ENCODE results near the gene JAG2.

JAG2 gene

DNA sequence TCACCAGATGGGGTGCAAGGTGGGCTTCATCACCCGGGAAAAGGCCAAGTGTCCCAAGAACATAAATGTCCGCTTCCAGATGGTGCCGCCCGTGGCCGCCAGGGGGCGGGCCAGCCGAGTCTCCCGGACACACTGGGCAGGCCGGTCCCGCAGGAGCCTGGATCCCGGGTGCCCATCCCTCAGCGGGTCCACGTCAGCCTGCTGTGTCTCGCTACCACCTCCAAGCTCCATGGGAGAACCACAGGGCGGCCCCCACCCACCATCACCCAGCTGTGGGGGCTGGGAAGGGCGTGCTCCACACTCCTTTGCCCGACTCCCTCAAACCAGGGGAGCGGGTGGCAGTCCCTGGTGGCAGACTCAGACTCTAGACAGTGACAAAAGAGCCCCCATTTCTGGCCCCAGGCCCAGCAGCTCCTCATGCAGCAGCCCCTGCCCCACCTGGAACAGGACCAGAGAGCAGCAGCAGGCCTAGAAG, 34.5 kb upstream of the JAG2 start:
- DNase-seq = peak; percentile 64

DNA sequence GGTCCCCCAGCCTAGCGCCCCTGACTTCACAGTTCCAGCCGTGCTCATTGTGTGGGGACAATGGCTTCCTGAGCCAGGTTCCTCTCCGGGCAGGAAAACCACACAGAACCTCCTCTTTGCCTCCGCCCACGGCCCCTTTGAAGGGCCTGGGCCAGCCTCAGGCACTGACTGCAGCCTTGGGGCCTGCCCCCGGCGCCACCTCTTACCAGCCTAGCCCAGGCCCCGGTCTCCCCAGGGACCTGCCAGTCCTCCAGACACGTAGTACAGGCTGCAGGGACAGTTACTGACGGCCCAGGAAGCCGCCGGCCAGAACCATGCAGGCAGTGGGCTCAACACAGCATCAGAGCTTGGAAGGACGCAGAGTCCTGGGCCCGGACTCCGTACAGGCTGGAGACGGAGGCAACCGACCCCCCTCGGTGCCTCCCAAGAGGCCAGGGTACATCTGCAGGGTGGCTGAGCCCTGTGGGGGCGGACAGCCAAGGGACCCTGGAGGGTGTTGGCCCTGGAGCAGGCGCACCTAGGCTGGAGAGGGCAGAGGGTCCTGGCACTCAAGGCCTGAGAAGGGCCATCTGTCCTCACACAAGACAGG, 33.4 kb upstream of the JAG2 start:
- DNase-seq = no peak

DNA sequence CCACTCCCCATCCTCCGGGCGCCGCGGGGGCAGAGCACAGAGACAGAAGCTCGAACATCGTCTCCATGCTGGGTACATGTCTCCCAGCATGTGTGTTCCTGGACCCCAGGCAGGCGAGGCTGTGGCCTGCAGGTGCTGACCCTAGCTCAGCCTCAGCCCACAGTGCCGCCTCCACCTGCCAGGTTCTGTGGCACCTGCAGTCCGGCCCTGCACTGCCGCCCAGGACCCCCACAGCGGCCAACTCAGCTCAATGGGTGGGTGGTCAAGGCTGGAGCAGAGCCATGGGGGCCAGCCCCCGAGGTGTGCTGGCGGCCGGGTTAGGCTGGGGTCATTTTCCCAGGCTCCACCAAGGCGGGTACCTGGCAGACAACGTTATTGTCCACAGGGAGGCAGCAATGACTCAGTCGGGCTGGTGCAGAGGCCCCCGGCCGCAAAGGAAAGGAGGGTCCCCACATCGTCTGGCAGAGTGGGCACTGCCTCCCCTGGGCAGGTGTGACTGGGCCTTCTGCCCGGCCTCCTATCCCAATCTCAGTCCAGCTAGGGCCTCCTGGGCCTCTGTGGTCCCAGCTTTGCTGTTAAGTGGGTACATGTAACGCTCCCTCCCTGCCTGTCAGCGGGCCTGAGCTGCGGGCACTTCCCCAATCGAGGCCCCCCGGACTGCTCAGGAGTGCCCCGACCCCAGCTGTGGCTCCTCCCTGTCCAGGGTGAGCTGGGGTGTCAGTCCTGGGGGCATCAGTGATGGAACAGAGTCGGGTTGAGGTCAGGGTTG, 32.8 kb upstream of the JAG2 start:
- DNase-seq = no peak

DNA sequence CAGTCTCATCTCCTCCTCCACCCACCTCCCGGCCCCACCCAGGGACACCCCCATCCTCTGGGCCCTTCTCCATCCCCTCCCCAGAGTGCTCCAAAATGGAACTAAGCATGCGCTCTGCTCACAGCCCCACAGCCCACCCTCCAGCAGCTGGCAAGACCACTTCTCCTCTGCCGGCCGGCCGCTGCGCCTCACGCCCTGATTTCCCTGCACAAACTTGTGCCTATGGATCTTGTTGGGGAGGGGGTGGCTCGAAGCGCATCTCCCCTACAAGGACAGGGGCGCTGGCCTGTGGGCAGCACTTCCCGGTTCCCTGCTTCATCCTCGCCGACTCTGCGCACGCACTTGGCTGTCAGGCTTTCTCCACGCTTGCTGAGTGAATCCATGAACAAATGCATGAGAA, 32.1 kb upstream of the JAG2 start:
- no peak for DNase-seq

DNA sequence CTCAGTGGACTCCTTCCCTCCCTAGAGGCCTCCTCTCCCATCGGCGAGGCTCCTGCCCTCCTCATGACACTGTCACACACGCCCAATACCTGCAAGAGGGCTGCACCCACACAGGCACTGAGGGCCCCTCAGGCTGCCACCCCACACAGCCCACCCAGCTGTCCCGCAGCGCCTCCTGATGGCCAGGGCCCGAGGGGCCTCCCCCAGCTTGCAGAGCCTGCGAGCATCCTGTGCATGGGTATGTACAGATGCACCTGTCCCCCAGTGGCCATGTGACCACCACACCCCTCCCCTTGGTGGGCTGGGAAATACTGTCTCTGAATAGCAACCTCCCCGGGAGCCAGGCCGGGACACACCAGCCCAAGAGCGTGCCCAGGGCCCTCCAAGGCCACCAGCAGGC, 31.5 kb upstream of the JAG2 start:
- DNase-seq = no peak

DNA sequence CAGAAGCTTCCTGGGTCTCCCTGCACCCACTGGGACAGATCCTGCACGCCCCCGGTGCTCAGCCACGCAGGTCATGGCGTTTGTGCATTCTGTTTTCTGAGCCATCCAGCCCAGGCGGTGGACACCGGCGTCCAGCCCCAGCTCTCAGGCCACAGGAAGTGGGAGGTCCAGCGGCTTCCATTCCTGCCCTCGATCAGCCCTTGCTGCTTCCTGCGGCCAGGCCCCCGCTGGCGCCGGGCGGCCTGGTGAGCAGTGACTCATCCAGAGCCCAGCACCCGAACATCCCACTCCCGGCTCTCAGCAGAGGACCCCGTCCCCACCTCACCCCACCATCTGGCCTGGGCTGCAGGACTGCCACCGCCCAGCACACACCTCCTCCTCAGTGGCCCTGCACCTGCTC, 30.5 kb upstream of the JAG2 start:
- no peak for DNase-seq

DNA sequence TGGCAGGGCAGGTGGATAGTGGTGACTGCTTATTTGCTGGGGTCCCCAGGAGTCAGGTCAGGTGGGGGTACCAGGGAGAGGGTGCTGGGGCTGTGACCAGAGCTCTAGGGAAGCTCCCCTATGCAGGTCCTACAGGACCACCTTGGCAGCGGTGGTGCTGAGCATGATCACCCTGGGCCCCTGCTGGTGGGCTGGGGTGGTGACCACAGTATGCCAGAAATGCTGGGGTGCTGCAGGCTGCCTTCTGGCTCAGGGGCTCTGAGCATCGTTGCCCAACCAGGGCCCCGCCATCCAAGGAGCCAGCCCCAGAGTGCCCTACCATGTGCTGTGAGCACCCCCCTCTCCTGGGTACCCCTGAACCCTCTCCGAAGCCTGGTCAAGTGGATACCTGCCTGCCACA, 30.0 kb upstream of the JAG2 start:
- no peak for DNase-seq

DNA sequence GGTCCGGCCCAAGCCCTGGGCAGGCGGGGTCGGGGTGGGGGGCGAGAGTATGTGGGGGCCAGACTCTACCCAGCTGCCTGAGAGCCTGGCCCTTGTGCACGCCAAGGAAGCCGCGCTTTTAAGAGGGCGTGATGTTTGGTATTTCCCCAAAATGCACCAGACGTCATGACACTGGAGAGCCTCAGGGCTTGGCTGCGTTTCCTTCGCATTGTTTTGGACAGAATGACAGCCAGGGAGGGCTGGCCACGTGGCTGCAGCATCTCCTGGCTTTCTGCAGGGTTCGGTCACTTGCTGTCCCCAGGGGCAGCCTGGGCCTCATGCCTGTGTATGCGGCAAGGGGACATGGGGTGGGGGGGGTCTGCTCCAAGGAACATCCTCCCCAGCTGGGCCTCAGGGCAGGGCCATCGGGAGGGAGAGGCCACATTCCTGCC, 28.6 kb upstream of the JAG2 start:
- DNase-seq = no peak

DNA sequence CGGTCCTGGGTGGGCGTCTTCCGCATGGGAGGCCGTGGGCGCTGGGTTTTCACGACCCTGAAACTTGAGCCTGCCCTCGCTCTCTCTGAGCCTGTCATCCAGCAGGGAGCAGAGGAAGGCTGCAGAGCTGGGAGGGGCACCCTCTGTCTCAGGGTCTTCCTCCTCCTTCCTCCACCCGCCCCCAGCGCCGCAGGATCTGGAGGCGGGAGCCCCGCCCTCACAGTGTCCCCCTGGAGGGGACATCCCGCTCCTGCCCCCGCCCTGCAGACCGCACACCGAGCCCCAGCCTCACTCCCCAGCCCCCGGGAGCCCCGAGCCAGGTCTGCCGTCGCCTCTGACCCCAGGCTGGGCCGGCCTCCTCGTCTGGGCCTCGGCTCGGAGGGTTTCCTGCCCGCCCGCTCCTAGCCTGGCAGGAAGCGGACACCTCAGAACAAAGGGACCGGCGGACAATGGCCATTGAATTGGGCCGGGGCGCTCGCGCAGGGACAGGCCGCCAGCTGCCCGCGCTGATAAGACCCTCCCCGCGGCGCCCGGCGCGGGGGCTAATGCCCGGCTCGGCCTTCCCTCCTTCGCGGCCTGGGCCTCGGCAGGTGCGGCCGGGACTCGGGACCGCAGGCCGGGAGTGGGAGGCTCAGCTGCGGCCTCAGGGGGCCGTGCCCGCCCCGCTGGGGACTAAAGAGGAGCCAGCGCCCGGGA, 27.8 kb upstream of the JAG2 start:
- DNase-seq = no peak

DNA sequence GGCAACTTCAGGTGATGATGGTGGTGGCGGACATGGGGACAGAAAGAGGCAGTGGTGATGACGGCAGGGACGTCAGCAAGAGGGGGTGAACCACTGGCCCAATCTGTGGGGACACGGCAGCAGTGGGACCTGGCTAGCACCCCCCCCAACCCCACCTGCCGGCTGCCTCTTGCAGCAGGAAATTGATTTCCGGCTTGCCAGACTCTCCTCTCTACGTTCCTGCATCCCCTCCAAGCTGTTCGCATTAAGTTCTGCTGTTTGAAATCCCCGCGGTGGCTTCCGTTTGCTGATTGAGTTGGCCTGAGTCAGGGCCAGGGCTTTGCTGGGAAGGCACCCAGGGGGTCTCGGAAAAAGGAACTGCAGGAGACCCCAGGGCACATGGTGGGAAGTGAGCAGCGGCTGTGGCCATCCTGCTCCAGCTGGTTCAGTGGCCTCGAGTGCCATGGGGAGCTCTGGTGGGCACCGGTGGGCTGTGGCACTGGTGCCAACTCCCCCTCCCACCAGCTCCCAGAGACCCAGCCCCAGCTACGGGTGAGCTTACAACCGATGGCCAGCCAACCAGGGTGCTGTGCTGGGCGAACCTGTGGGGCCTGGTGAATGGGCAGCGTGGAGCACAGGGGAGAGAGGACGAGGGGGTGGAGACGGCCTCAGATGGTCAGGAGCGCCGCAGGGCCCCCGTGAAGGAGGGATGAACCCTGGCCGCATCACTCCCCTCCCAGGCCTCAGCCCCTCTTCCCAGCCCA, 27.1 kb upstream of the JAG2 start:
- DNase-seq = no peak

DNA sequence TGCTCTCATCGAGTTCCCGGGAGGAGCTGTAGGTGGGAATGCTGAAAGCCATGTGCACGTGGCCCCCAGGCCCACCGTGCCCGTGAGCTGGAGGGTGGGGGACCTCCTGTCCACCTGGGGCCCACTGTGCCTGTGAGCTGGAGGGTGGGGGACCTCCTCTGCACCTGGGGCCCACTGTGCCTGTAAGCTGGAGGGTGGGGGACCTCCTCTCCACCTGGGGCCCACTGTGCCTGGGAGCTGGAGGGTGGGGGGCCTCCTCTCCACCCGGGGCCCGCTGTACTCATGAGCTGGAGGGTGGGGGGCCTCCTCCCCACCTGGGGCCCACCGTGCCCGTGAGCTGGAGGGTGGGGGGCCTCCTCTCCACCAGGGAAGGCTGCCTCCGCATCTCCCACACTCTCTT, 26.5 kb upstream of the JAG2 start:
- DNase-seq = no peak

DNA sequence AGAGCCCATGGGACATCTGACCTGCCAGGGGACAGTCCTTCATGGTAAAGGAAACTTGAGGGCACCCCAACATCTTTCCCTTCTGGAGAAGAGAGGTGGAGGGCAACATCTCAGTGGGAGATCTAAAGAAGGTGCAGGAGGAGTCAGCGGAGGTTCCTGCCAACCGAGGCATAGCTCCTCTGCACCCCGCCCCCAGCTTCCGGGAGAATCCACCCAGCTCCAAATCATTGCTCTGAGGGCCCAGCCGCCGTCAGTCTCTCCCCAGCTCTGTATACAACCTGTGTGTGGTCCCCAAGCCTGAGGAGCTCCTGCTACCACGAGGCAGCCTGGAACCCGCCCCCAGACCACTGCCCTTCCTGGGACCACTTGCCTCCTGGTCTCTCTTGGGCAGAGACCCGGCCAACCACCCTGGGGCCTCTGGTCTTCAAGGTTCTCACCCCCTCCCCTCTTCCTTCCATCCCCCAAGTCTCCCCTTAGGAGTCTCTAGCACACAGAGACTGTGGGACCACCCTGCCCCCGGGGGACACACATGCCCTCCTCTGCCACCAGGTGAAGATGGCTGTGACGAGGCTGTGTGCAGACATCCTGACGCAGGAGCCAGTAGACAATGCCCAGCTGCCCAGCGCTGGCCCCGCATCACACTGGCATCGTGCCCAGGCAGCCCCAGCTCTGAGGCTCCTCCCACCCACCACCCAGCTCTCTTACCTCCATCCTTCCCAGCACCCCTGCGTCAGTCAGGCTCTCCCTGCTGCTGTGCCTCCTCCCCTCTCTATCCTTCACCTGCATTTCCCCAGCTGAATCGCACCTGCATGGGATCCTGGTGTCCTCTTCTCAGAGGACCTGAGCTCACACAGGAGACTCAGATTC, 25.6 kb upstream of the JAG2 start:
- peak; percentile 33 for DNase-seq

DNA sequence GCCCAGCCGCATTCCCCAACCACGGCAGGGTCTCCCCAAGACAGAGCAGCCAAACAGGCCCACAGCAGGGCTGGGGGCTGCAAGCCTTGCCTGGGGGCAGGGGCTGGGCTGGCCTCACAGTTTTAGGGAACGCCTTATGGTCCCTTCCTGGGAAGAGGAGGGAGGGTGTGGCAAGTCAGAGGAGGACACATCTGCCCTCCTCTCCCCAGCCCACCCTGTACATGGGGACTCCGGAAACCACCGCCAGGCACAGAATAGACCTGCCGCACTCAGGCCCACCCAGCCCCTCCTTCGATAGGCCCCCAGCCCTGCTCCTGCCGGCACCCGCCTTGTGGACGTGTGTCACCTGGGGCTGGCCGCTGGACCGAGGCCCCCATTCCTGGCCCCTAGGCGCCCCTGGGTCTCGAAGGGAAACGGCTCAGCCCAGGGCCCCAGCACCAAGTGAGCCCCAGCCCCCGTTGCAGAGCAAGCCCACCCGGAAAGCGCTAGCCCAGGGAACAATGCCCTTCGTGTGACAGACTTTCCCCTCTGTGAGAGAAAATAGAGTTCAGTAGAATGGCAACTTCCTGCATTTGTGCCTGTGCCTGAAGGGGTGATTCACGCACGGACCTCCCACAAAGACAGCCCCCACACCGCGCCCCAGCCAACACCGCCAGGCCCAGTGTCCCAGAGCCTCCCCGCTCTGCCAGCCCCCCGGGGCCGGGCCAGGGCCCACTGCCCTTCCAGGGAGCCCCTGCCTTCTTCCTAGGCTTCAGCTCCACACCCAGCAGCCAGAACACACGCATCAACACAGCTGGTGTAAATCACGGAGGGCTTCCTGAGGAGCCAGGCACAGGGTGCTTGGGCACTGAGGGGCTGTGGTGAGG, 24.5 kb upstream of the JAG2 start:
- DNase-seq = peak; percentile 43

DNA sequence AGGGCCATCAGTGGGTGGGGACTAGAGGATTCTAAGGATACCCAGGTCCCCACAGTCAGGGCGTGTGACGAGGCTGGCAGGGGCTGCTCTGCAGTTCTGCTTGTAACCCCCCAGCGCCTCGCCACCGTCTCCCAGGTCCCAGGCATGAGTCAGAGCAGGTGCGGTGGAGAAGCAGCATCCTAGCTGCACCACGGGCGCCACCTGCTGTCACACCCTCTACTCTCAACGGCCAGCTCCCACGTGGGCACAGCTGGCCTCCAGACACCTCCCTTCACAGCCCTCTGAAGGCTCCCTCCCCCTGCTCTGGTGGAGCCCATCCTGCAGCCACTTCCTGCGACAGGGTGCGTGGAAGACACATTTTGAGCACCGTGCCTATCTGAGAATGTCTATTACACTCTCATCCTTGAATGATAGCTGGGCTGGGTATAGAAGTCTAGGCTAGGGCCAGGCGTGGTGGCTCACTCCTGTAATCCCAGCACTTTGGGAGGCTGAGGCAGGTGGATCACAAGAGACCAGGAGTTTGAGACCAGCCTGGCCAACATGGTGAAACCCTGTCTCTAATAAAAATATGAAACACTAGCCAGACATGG, 19.5 kb upstream of the JAG2 start:
- no peak for DNase-seq

DNA sequence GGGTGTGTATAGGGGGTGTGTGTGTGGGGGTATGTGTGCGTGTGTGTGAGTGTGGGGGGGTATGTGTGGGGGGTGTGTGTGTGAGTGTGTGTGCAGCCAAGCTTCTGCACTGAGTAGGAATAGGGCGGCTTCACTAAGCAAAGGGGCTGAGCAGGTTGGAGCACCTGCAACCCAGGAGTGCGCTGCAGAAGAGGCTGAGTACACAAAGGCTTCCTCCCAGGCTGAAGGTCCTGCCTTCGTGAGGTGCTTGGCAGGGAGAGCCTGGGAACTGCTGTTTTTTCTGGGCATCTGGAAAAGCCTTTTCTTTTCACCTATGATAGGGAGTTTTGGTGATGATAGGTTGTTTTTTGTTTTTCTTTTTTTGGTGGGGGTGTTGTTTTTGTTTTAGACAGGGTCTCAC, 18.5 kb upstream of the JAG2 start:
- DNase-seq = no peak

DNA sequence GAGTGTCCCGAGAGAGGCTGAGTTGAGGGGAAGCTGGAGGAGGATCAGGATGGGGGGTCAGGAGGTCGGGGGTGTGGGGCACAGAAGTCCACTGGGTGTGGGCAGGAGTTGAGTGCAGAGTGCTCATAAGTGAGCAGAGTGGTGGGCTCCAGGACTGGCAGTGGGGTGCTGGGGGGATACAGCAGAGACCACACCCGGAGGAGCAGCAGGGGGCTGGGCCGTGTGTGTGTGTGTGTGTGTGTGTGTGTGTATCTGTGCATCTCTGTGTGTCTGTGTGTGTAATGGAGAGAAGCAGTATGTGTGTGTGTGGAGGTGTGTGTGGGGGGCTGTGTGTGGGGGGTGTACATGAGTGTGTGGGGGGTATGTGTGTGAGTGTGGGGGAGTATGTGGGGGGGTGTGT, 17.4 kb upstream of the JAG2 start:
- DNase-seq = no peak

DNA sequence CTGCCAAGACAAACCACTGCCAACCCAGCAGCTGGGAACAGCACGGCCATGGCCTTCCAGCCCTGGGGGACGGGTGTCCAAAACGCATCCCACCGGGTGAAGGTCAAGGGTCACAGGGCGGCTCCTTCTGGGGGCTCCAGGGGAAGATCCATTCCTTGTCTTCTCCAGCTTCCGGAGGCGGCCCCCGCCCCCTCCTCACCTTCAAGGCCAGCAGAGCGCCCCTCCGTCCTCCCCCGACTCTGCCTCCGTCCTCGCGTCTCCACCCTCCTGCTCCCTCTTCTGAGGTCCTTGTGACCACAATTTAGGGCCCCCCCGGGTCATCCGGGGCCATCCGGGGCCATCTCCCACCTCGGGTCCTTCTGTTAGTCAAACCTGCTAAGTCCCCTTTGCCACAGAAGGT, 16.4 kb upstream of the JAG2 start:
- no peak for DNase-seq

DNA sequence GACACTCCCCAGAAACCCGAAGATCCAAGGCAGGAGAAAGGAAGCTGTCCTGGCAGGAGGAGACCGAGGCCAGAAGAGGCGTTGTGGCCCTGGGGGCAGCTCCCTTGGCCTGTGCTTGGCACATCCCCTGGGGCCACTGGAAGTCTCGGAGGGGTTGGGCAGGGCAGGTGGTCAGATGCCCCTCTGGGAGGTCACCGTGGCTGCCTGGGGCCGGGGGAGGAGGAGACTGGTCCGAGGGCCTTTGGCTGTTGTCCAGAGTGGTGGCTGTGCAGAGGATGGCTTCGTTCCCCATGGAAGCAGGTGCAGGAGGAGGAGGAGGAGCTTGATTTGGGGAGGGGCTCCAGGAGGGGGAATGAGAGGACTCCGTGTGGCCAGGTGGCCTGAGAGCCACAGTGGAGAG, 15.9 kb upstream of the JAG2 start:
- DNase-seq = no peak

DNA sequence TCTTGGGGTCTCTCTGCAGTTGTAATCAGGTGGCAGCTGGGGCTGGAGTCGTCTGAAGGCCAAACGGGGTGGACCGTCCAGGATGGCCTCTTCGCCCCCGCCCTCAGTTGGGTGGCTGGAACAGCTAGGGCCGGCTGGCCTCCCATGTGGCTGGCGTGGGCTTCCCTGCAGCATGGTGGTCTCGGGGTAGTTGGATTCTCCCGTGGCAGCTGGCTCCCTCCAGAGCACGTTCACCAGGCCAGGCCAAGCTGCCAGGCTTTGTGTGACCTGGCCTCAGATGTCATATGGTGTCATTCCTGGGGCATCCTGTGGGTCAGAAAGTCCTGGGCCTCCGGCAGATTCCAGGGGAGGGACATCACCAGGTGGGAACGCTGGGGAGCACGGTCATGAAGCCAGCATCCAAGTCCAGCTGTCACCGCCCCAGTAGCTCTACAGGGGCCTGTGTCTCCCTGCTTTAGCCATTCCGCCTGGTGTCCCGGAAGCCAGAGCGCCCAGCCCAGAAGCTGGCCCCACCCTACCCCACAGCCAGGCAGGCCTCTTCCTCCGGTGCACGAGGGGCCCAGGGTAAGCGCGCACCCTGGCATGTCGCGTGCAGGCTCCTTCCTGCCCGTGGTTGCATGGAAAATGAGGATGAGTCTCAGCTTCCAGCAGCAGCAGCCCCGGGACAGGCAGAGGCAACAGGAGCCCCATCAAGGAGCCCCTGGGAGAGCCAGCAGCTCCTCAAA, 13.9 kb upstream of the JAG2 start:
- DNase-seq = no peak

DNA sequence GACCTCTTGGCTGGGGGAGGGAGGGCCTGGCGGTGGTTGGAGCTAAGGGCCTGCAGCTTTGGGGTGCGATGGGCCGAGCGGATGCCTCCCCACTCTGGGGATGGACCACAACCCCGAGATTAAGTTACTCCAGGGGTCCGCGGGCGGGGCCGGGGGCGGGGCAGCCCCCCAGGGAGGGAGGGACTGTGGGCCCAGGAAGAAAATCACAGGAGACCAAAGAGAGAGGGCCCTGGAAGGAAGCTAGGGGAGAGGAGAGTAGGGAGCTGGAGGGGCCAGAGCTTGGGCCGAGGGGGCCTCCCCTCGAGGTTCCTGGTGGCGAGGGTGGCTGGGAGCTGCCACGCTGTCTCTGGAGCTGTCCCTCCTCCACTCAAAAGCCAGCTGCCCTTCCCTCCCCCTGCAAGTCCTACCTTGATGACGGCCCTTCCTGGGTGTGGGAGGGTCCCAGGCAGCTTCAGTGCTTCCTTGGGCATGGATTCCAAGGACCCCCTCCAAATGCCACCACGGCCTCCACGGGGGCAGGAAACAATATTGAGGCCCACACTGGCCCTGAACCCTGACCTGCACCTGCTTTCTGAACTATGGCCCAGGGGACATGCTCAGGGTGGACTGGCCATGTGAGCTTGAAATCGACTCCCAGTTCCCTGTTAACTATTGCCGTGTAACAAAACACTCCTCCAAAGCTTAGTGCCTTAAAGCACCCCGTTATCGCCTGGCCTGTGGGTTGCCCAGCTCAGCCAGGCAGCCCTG, 13.1 kb upstream of the JAG2 start:
- no peak for DNase-seq
